GM18520 (cell line): ENCODE data around the gene ADK.

Experiments used
- ATAC-seq: cut with Tn5 transposase; IDR thresholded peaks from one replicate; pipeline ENCODE4 v1.9.1; 2021; ENCODE audit not compliant: unreplicated experiment

ADK gene

GRCh38 chr10:74645692-74646091, 494.7 kb downstream of the ADK start:
- ATAC-seq: no peak

GRCh38 chr10:74650613-74651012, 499.6 kb downstream of the ADK start:
- no peak for ATAC-seq

- ATAC-seq: no peak
These were observed 500.5 kb downstream of the ADK start for GRCh38 chr10:74651565-74651964.

- no peak for ATAC-seq
These were observed 501.6 kb downstream of the ADK start for GRCh38 chr10:74652664-74653063.

GRCh38 chr10:74658511-74658910, 507.5 kb downstream of the ADK start:
- no peak for ATAC-seq

- ATAC-seq: no peak
These were observed 511.6 kb downstream of the ADK start for GRCh38 chr10:74662635-74663034.

- no peak for ATAC-seq
These were observed 518.2 kb downstream of the ADK start for GRCh38 chr10:74669210-74669609.

- no peak for ATAC-seq
These were observed 520.7 kb downstream of the ADK start for GRCh38 chr10:74671716-74672115.

- ATAC-seq: no peak
These were observed 521.6 kb downstream of the ADK start for GRCh38 chr10:74672430-74673165.

GRCh38 chr10:74674927-74675326, 523.9 kb downstream of the ADK start:
- ATAC-seq: peak; percentile 29

GRCh38 chr10:74675484-74675883, 524.5 kb downstream of the ADK start:
- no peak for ATAC-seq

- peak; percentile 65 for ATAC-seq
These were observed 526.9 kb downstream of the ADK start for GRCh38 chr10:74677951-74678350.

- ATAC-seq: no peak
These were observed 531.1 kb downstream of the ADK start for GRCh38 chr10:74681917-74682627.

- no peak for ATAC-seq
These were observed 532.0 kb downstream of the ADK start for GRCh38 chr10:74683067-74683466.

GRCh38 chr10:74683621-74684364, 532.8 kb downstream of the ADK start:
- no peak for ATAC-seq

- ATAC-seq: no peak
These were observed 533.4 kb downstream of the ADK start for GRCh38 chr10:74684462-74684861.

- ATAC-seq: no peak
These were observed 534.5 kb downstream of the ADK start for GRCh38 chr10:74685564-74685963.

- ATAC-seq: no peak
These were observed 539.4 kb downstream of the ADK start for GRCh38 chr10:74690393-74690792.

GRCh38 chr10:74691164-74691563, 540.1 kb downstream of the ADK start:
- ATAC-seq: no peak

- ATAC-seq: no peak
These were observed 553.8 kb downstream of the ADK start for GRCh38 chr10:74704629-74705357.

- ATAC-seq: no peak
These were observed 554.4 kb downstream of the ADK start for GRCh38 chr10:74705358-74705980.
